OCI-LY1 (cell line): Measurements from ENCODE around the gene PKD1.

Experiments
- EZH2 ChIP-seq: fragments of 200-600 bp; sonication (generic), shearing (Covaris generic); IDR thresholded peaks from 2 replicates; pipeline ENCODE4 v1.8.0; 2017; ENCODE audit warnings: borderline replicate concordance, mixed run types, mild to moderate bottlenecking, antibody characterized with exemption, low read length, moderate library complexity, mixed read lengths
- TF ChIP-seq, protein P1 (sequence below): fragments of 200-600 bp; sonication (generic), shearing (Covaris generic); IDR thresholded peaks from 2 replicates; pipeline ENCODE4 v1.5.1; 2017; ENCODE audit warnings: mild to moderate bottlenecking, antibody characterized with exemption, low read length, moderate library complexity, mixed read lengths

DNA sequence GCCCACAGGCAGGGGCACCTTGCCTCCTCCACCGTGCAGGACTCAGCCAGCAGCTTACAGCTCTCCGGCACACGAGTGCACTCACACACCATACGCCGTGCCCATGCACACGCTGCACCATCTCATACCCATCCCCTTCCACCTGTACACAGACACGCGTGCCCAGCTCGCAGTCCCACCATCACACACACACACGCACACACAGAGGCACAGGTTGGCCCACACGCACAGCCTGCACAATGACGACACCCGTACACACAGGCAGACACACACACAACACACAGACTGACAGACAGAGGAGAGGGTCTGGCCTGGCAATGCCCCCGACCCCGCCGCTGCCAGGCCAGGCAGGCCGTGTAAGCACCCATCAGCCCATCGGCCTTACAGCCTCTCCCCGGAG lies 48.6 kb upstream of the PKD1 start:
- TF ChIP-seq, protein P1, sequence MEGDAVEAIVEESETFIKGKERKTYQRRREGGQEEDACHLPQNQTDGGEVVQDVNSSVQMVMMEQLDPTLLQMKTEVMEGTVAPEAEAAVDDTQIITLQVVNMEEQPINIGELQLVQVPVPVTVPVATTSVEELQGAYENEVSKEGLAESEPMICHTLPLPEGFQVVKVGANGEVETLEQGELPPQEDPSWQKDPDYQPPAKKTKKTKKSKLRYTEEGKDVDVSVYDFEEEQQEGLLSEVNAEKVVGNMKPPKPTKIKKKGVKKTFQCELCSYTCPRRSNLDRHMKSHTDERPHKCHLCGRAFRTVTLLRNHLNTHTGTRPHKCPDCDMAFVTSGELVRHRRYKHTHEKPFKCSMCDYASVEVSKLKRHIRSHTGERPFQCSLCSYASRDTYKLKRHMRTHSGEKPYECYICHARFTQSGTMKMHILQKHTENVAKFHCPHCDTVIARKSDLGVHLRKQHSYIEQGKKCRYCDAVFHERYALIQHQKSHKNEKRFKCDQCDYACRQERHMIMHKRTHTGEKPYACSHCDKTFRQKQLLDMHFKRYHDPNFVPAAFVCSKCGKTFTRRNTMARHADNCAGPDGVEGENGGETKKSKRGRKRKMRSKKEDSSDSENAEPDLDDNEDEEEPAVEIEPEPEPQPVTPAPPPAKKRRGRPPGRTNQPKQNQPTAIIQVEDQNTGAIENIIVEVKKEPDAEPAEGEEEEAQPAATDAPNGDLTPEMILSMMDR, result no peak
- TF ChIP-seq EZH2, result no peak
